ENCODE data around the gene TRDN. TPM values are rescaled to one million over a fixed set of nuclear protein-coding genes. Genes with fewer than 3 reads are reported as not detected.

Gene TRDN
- total RNA-seq, 1 donor from 2014 or later: 0.06 TPM

DNA sequence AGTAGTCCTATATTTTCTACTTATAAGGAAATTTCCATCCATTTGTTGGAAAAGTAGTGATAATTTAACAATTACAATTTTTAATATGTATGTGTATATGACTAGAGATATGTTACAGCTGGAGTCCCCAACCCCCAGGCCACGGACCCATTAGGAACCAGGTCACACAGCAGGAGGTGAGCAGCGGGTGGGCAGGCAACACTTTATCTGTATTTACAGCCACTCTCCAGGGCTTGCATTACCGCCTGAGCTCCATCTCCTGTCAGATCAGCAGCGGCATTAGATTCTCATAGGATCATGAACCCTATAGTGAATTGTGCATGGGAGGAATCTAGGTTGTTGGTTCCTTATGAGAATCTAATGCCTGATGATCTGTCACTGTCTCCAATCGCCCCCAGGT lies 46.8 kb downstream of the TRDN start:
- Histone ChIP-seq H2AFZ (replicated peaks) (no peak overlapping the region), H3K27me3 (no peaks in the 10 kb centered on the region), H4K20me1 (ENCODE audit: low read depth) (no peaks in the 10 kb centered on the region), H3K9me3 (ENCODE audit: low read depth) (no peaks in the 10 kb centered on the region), H3K4me3 (no peak overlapping the region), H3K36me3 (no peaks in the 10 kb centered on the region), H3K9ac (no peak overlapping the region), H3K4me1 (peaks cover 17% of the 10 kb centered on the region), H3K4me2 (no peak overlapping the region), H3K79me2 (ENCODE audit: low read depth) (no peaks in the 10 kb centered on the region), H3F3A (ENCODE audit: low read depth) (no peaks in the 10 kb centered on the region), H3K27ac (no peak overlapping the region)
- H3K27me3 Mint-ChIP-seq (ENCODE audit: insufficient read depth, low read depth): no peaks in the 10 kb centered on the region
- peaks cover 3% of the 10 kb centered on the region for H3K9me3 Mint-ChIP-seq
- H3K36me3 Mint-ChIP-seq: no peaks in the 10 kb centered on the region
- no peak overlapping the region for H3K4me3 Mint-ChIP-seq
- DNase-seq (ENCODE audit: low spot score): no peak
- no peak overlapping the region for H3K27ac Mint-ChIP-seq
- peaks cover 6% of the 10 kb centered on the region for H3K4me1 Mint-ChIP-seq
- no peak for TF ChIP-seq EZH2phosphoT487 (IDR thresholded peaks at IDR 0.05)
- TF ChIP-seq, protein P1, sequence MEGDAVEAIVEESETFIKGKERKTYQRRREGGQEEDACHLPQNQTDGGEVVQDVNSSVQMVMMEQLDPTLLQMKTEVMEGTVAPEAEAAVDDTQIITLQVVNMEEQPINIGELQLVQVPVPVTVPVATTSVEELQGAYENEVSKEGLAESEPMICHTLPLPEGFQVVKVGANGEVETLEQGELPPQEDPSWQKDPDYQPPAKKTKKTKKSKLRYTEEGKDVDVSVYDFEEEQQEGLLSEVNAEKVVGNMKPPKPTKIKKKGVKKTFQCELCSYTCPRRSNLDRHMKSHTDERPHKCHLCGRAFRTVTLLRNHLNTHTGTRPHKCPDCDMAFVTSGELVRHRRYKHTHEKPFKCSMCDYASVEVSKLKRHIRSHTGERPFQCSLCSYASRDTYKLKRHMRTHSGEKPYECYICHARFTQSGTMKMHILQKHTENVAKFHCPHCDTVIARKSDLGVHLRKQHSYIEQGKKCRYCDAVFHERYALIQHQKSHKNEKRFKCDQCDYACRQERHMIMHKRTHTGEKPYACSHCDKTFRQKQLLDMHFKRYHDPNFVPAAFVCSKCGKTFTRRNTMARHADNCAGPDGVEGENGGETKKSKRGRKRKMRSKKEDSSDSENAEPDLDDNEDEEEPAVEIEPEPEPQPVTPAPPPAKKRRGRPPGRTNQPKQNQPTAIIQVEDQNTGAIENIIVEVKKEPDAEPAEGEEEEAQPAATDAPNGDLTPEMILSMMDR (IDR thresholded peaks at IDR 0.05): no peak
- TF ChIP-seq EZH2 (IDR thresholded peaks at IDR 0.05): no peak

DNA sequence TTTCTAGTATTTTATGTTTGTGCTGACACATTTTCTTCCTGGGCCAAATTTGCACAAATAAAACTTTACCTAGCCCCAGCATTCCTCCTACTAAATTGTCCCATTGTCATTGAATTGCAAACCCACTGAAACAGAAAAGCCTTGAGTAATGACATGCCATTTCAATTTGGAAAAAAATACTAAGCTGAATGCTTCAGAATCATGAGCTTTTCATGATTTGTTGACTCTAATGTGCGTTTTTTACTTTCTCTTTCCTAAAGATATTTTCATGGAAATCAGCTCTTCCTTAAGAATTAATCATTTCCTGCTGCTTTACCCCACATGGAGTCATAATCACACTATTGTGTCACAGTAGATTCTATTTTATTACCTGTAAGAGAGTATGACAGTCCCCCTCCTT lies 47.4 kb downstream of the TRDN start:
- Mint-ChIP-seq H3K4me3 (no peak overlapping the region), H3K4me1 (peaks cover 6% of the 10 kb centered on the region), H3K9me3 (peaks cover 3% of the 10 kb centered on the region), H3K36me3 (no peaks in the 10 kb centered on the region), H3K27me3 (ENCODE audit: insufficient read depth, low read depth) (no peaks in the 10 kb centered on the region), H3K27ac (no peak overlapping the region)
- Histone ChIP-seq H3F3A (ENCODE audit: low read depth) (no peaks in the 10 kb centered on the region), H3K79me2 (ENCODE audit: low read depth) (no peaks in the 10 kb centered on the region), H3K9ac (no peak overlapping the region), H3K9me3 (ENCODE audit: low read depth) (no peaks in the 10 kb centered on the region), H3K4me2 (no peak overlapping the region), H3K4me1 (peaks cover 17% of the 10 kb centered on the region), H3K27me3 (no peaks in the 10 kb centered on the region), H4K20me1 (ENCODE audit: low read depth) (no peaks in the 10 kb centered on the region), H2AFZ (replicated peaks) (no peak overlapping the region), H3K27ac (no peak overlapping the region), H3K36me3 (no peaks in the 10 kb centered on the region), H3K4me3 (no peak overlapping the region)
- DNase-seq (ENCODE audit: low spot score): no peak
- TF ChIP-seq, protein P1 (IDR thresholded peaks at IDR 0.05): no peak
- no peak for TF ChIP-seq EZH2phosphoT487 (IDR thresholded peaks at IDR 0.05)
- TF ChIP-seq EZH2 (IDR thresholded peaks at IDR 0.05): no peak

DNA sequence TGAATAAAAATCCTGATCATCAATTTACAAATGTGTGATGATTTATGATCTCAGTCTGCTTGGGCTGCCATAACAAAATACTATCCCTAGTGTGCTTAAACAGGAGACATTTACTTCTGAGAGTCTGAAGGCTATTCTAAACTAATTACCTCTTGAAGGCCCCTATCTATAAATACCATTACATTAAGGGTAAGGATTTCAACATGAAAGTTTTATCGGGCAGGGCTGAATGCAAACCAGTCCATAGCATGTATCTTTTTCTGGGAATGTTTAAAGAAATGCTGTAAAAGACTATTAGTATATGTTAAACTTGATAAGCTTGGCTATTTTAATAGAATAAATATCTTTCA lies 48.2 kb downstream of the TRDN start:
- Histone ChIP-seq H3K27me3 (no peaks in the 10 kb centered on the region), H3K27ac (no peak overlapping the region), H3K4me1 (peaks cover 17% of the 10 kb centered on the region), H3K4me2 (no peak overlapping the region), H2AFZ (replicated peaks) (no peak overlapping the region), H3K9me3 (ENCODE audit: low read depth) (no peaks in the 10 kb centered on the region), H4K20me1 (ENCODE audit: low read depth) (no peaks in the 10 kb centered on the region), H3K79me2 (ENCODE audit: low read depth) (no peaks in the 10 kb centered on the region), H3F3A (ENCODE audit: low read depth) (no peaks in the 10 kb centered on the region), H3K4me3 (no peak overlapping the region), H3K36me3 (no peaks in the 10 kb centered on the region), H3K9ac (no peak overlapping the region)
- H3K9me3 Mint-ChIP-seq: peaks cover 3% of the 10 kb centered on the region
- H3K4me3 Mint-ChIP-seq: no peak overlapping the region
- DNase-seq (ENCODE audit: low spot score): no peak
- TF ChIP-seq, protein P1 (IDR thresholded peaks at IDR 0.05): no peak
- TF ChIP-seq EZH2 (IDR thresholded peaks at IDR 0.05): no peak
- TF ChIP-seq EZH2phosphoT487 (IDR thresholded peaks at IDR 0.05): no peak
- peaks cover 6% of the 10 kb centered on the region for H3K4me1 Mint-ChIP-seq
- no peaks in the 10 kb centered on the region for H3K36me3 Mint-ChIP-seq
- H3K27ac Mint-ChIP-seq: no peak overlapping the region
- no peaks in the 10 kb centered on the region for H3K27me3 Mint-ChIP-seq (ENCODE audit: insufficient read depth, low read depth)
